WTC11 (cell line): ENCODE data around the gene PLSCR2. TPM values are rescaled to one million over a fixed set of nuclear protein-coding genes. Genes with fewer than 3 reads are reported as not detected.
A peak's percentile ranks its signal among the peaks of the same experiment; 100 is the strongest.

ENCODE experiments used
- ATAC-seq: fragments of 200-7000 bp; cut with Tn5 transposase; 2 replicates; pipeline ENCODE4 v1.10.0; 2021; ENCODE audit warnings: mild to moderate bottlenecking, moderate library complexity
- CTCF ChIA-PET: fragments of 300-600 bp; sonication (Branson Sonifier 250); formaldehyde crosslinking; loops from one replicate; lab custom pipeline; 2021; ENCODE audit warnings: antibody characterized with exemption; lab: Charles Lee
- POLR2A ChIA-PET: fragments of 350-600 bp; sonication (Branson Sonifier 250); formaldehyde crosslinking; loops from one replicate; lab custom pipeline; 2021; ENCODE audit warnings: antibody characterized with exemption; lab: Charles Lee
- DNase-seq: peaks from one replicate; pipeline ENCODE4 v3.0.0; 2021; ENCODE audit warnings: low spot score
- H3K27ac Mint-ChIP-seq: 2 replicates; pipeline ENCODE4 v1.8.0; 2021; ENCODE audit warnings: mixed read lengths
- H3K27me3 Mint-ChIP-seq: 2 replicates; pipeline ENCODE4 v1.8.0; 2021; ENCODE audit warnings: low read depth, mild to moderate bottlenecking, moderate library complexity, mixed read lengths
- H3K36me3 Mint-ChIP-seq: 2 replicates; pipeline ENCODE4 v1.8.0; 2021; ENCODE audit warnings: mixed read lengths
- H3K4me1 Mint-ChIP-seq: 2 replicates; pipeline ENCODE4 v1.8.0; 2022; ENCODE audit warnings: mixed read lengths
- H3K4me3 Mint-ChIP-seq: 2 replicates; pipeline ENCODE4 v1.8.0; 2021; ENCODE audit warnings: mild to moderate bottlenecking, moderate library complexity, mixed read lengths
- H3K9me3 Mint-ChIP-seq: 2 replicates; pipeline ENCODE4 v1.8.0; 2021; ENCODE audit warnings: mixed read lengths
- HMGXB4 ChIP-seq: sonication (generic); formaldehyde crosslinking; IDR thresholded peaks from 2 replicates; pipeline ENCODE4 v1.8.1; 2023; ENCODE audit warnings: mild to moderate bottlenecking, moderate library complexity, missing genetic modification reagents
- IRF1 ChIP-seq: sonication (generic); formaldehyde crosslinking; IDR thresholded peaks from 2 replicates; pipeline ENCODE4 v1.8.0; 2023; ENCODE audit warnings: missing genetic modification reagents
- KAT7 ChIP-seq: sonication (generic); formaldehyde crosslinking; IDR thresholded peaks from 2 replicates; pipeline ENCODE4 v1.8.1; 2023; ENCODE audit warnings: missing genetic modification reagents, mild to moderate bottlenecking, borderline replicate concordance
- MYBL2 ChIP-seq: sonication (generic); formaldehyde crosslinking; IDR thresholded peaks from 2 replicates; pipeline ENCODE4 v1.8.1; 2023; ENCODE audit warnings: mild to moderate bottlenecking, moderate library complexity, missing genetic modification reagents
- SP1 ChIP-seq: sonication (generic); formaldehyde crosslinking; conservative IDR thresholded peaks from 2 replicates; pipeline ENCODE4 v1.8.1; 2022; ENCODE audit warnings: missing genetic modification reagents
- STAT6 ChIP-seq: sonication (generic); formaldehyde crosslinking; conservative IDR thresholded peaks from 2 replicates; pipeline ENCODE4 v1.8.1; 2023; ENCODE audit warnings: mild to moderate bottlenecking, low read depth, missing genetic modification reagents, moderate library complexity
- ZNF317 ChIP-seq: sonication (generic); formaldehyde crosslinking; IDR thresholded peaks from 2 replicates; pipeline ENCODE4 v1.8.1; 2023; ENCODE audit warnings: low read depth, mild to moderate bottlenecking, moderate library complexity, missing genetic modification reagents, borderline replicate concordance
- ZNF396 ChIP-seq: fragments of 250-450 bp; sonication (Bioruptor Pico); IDR thresholded peaks from 2 replicates; pipeline ENCODE4 v1.8.0; 2021; ENCODE audit warnings: mild to moderate bottlenecking, moderate library complexity, borderline replicate concordance
- ZNF423 ChIP-seq: fragments of 250-450 bp; sonication (Bioruptor Pico); IDR thresholded peaks from 2 replicates; pipeline ENCODE4 v2.1.2; 2022; ENCODE audit warnings: mild to moderate bottlenecking, moderate library complexity
- ZNF532 ChIP-seq: fragments of 250-450 bp; sonication (Bioruptor Pico); IDR thresholded peaks from 2 replicates; pipeline ENCODE4 v1.9.0; 2021; ENCODE audit warnings: mild to moderate bottlenecking, borderline replicate concordance
- ZSCAN18 ChIP-seq: fragments of 250-450 bp; sonication (Bioruptor Pico); IDR thresholded peaks from 2 replicates; pipeline ENCODE4 v2.1.2; 2022; ENCODE audit warnings: mild to moderate bottlenecking, moderate library complexity
- total RNA-seq: library from RNA; stranded (reverse); gene quantifications from 3 replicates; pipeline ENCODE4 v1.2.3, GENCODE V29; 2021

PLSCR2 gene
- total RNA-seq, 1 experiment from 2014 or later: 0.39 TPM

- ATAC-seq (peak; percentile 85), DNase-seq (no peak)
- Mint-ChIP-seq H3K36me3 (peaks cover 8% of the 10 kb centered on the region), H3K4me3 (no peak overlapping the region), H3K27me3 (no peaks in the 10 kb centered on the region), H3K4me1 (peaks cover 58% of the 10 kb centered on the region), H3K9me3 (peaks cover 22% of the 10 kb centered on the region), H3K27ac (peak overlapping the region; percentile 91)
- POLR2A ChIA-PET: interaction anchor here (1.5 kb wide), 1 partner anchor 36 kb away, joined by 4 read pairs; no protein-coding TSS in a partner anchor
- TF ChIP-seq ZSCAN18 (peak; percentile 60; the same call in 1 of the 2 replicates), STAT6 (no peak), MYBL2 (no peak), ZNF396 (CRISPR knock-in tag) (0 out of 2 replicates have a peak, but pooled peaks have one; percentile 27), ZNF317 (no peak), SP1 (0 out of 2 replicates have a peak, but pooled peaks have one; percentile 17), ZNF423 (0 out of 2 replicates have a peak, but pooled peaks have one; percentile 22), ZNF532 (0 out of 2 replicates have a peak, but pooled peaks have one; percentile 51)
- CTCF ChIA-PET: interaction anchor here (0.8 kb wide), 1 partner anchor 315 kb away, joined by 3 read pairs; no protein-coding TSS in a partner anchor
Measured at GRCh38 chr3:146504498-146505197, 35.3 kb upstream of the PLSCR2 start.

- POLR2A ChIA-PET: no interaction called here
- peaks cover 6% of the 10 kb centered on the region; the same call in 1 of the 2 replicates for H3K36me3 Mint-ChIP-seq
- ATAC-seq (peak; percentile 14), DNase-seq (no peak)
- peaks cover 19% of the 10 kb centered on the region for H3K9me3 Mint-ChIP-seq
- peaks cover 58% of the 10 kb centered on the region for H3K4me1 Mint-ChIP-seq
- CTCF ChIA-PET: no interaction called here
- H3K27me3 Mint-ChIP-seq: no peaks in the 10 kb centered on the region
- TF ChIP-seq ZNF317: no peak
- TF ChIP-seq IRF1 (CRISPR knock-in tag): no peak
- H3K27ac Mint-ChIP-seq: peak overlapping the region; percentile 91
- no peak overlapping the region for H3K4me3 Mint-ChIP-seq
Measured at GRCh38 chr3:146503461-146504202, 34.3 kb upstream of the PLSCR2 start.

GRCh38 chr3:146502887-146503460, 33.6 kb upstream of the PLSCR2 start:
- POLR2A ChIA-PET: no interaction called here
- peaks cover 4% of the 10 kb centered on the region; the same call in 1 of the 2 replicates for H3K36me3 Mint-ChIP-seq
- peak overlapping the region; percentile 50; the same call in 1 of the 2 replicates for H3K27ac Mint-ChIP-seq
- no peak overlapping the region for H3K4me3 Mint-ChIP-seq
- no peak for DNase-seq
- TF ChIP-seq KAT7 (no peak), HMGXB4 (CRISPR knock-in tag) (no peak)
- CTCF ChIA-PET: no interaction called here
- H3K9me3 Mint-ChIP-seq: peaks cover 19% of the 10 kb centered on the region
- peaks cover 53% of the 10 kb centered on the region for H3K4me1 Mint-ChIP-seq
- no peaks in the 10 kb centered on the region for H3K27me3 Mint-ChIP-seq
- no peak for ATAC-seq
